Frontal cortex (tissue), 4 donors: ENCODE results near the gene NXPE2. TPM values are rescaled to one million over a fixed set of nuclear protein-coding genes. Genes with fewer than 3 reads are reported as not detected.

ENCODE experiments used
- DNase-seq, 2 donors: peaks; one replicate each; pipeline ENCODE4 v3.0.0; 2012; ENCODE audit warnings: low spot score in 2 of 2
- FAIRE-seq: peaks from 2 replicates; lab custom pipeline; 2012; peaks lifted over from hg19 to GRCh38; lab: Jason Lieb, UNC
- total RNA-seq: library from RNA; depleted of rRNA; stranded (reverse); fragments of >200 nt; gene quantifications from one replicate; pipeline ENCODE4 v1.2.3, GENCODE V29; 2014
- donor health status: control.
- donor health status: control.
- donor health status: control.

Gene NXPE2
- total RNA-seq, 1 donor from 2014 or later = 0.82 TPM

DNA sequence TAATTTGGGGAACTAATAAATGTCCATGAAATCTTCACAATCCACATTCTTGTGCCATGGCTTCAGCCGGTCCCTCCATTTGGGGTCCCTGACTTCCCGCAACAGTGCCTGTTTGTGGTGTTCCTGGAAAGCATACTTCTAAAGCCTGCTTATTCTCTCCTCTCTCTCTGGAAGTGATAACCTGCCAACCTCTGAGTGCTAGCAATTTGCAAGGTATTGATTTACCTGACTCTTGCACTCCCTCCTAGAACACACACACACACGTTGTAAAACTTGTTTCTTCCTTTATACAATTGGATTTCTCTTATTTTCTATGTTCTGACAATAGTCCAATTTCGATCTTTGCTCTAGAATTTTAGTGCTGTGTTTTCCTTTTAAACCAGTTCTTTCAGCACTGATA lies 58.5 kb downstream of the NXPE2 start:
- no peak for FAIRE-seq
- no peak for DNase-seq

DNA sequence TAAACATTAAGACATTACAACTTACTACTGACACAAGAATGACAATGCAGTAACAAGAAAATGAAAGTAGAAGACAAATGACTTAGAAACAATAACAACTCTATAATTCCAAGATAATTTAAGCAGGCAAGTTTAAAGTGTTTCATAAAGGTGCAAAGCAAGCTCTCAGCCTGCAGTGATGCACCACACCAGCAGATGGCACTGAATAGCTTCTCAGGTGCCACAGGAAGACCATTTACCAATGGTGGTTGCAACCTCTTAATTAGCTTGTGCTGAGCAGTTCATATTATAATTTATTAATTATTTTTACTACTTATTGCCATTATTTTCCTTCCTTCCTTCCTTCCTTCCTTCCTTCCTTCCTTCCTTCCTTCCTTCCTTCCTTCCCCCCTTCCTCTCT lies 60.6 kb downstream of the NXPE2 start:
- no peak for FAIRE-seq

DNA sequence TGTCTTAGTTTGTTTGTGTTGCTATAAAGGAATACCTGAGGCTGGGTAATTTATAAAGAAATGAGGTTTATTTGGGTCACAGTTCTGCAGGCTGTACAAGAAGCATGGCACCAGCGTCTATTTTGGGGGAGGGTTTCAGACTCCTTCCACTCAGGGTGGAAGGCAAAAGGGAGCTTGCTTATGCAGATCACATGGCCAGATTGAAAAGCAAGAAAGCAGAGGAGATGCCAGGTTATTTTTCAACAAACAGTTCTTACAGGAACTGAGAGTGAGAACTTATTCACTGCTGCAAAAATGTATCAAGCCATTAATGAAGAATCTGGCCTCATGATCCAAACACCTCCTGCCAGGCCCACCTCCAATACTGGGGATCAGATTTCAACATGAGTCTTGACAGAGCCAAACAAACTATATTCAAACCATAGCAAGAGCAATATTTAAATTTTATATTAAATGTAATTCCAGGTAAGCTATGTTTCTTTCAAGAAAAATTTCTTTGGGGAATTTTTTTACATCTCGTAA lies 66.9 kb downstream of the NXPE2 start:
- FAIRE-seq (no peak), DNase-seq (no peak)

More for the DNA sequence above, 60.6 kb downstream of the NXPE2 start:
- DNase-seq = peak in 1 of 2 donors; percentile 9

DNA sequence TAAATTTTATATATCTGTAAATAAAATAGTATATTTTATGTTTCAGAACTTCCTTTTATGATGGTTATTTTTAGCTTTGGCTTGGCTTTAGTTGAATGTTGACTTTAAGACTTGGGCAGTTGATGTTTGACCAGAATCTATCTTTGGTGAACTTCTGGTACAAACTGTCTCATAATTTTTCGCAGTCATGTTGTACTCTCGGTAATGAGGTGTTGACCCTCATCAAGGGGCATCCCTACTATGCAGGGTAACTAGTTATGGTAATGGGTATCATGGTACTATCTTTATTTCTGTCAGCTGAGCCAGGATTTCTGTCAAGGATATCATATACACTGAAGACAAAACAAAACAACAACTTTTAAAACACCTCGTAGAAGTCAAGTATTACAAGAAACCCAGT lies 67.7 kb downstream of the NXPE2 start:
- DNase-seq (no peak), FAIRE-seq (no peak)

Other genes with a start within 250 kb of the NXPE2 start
- gene REXO2, start 239.1 kb upstream of the NXPE2 start, total RNA-seq = 32.2 TPM
- not detected for gene NXPE1, start 118.6 kb upstream of the NXPE2 start, total RNA-seq
- gene NXPE4, start 82.7 kb upstream of the NXPE2 start, total RNA-seq = not detected